Measurements from ENCODE around the gene TRRAP.
"Not testable (repeated sequence)": the region's sequence is repeated elsewhere in the genome, so short reads cannot be mapped to it uniquely, and the experiment has no call there.

Gene TRRAP

DNA sequence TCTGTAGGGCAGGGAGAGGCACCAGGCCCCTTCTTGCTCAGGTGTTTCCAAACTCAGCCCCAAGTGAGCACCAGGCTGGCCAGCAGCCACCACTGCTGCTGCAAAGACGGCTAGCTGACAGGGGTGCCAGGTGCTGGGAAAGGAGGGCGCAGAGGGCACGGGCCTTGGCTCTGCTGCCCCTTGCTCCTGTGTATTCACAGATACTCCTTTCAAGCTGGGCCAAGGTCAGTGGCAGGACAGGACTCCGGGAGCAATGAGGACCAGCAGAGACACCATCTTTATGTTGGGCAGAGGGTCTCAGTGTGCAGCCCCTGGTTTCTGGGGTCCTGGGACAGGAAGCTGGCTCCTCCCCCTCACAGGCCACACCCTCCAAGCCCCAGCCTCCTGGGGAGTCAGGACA lies 155.4 kb downstream of the TRRAP start:
- no peak for DNase-seq

DNA sequence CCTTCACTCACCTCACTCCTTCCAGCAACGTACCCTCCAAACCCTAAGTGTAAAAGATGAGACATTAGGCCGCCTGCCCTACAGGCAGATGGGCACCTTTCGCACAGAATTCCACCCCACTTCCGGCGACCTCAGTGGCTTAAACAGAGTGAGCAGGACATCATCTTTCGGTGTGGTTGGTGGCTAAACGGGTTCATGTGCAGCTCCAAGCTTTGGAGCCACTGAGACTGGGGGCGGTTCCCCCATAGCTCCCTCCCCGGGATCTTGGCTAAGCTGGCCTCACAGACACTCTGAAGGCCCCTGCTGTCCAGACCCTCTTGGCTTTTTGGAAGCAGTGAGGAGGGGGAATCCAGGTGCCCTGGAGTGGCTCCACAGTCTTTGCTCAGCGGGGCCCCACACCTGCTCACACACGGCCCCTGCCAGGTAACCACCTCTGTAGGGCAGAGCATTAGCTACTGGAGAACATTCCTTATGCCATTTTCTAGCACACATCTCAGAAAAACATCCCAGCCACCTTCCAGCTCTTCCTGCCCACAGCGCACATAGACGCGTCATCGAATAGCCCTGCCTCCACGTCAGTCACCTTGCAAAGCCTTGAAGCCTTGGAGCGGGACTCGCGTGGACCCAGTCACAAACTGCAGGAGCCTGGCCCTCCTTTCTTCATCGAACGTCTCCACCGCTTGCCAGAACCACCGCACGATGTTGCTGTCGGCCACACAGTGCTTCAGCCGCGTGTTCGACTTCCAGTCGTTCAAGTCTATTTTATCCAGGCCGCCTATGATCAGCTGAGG lies 156.8 kb downstream of the TRRAP start:
- no peak for DNase-seq

GRCh38 chr7:99035723-99036545 lies 157.6 kb downstream of the TRRAP start:
- DNase-seq, result no peak

DNA sequence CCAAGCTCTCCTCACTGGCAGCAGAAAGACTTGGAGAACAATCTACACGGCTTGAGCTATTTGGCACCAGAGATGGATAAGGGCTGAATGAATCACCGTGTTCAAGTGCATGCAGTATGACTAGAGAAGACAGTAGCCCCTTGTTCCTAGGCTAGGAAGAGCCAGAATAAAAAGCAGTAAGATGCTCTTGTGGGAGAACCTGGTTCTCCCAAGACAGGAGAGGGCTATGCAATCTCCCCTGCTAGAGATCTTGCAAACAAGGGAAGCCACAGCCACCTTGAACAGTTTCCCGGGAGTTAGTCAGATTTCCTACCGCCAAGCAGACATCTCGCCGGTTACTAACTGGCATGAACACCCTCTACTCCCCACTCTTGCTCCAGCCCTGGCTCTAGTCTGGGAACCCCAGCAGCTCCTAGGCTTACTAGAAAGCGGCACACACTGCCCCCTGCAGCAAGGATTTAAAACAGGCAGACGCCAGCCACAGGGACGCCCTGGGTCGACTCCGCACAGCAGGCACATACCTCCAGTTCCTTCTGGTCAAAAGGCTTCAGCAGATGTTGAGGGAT lies 158.3 kb downstream of the TRRAP start:
- no peak for DNase-seq

GRCh38 chr7:99037327-99037940 lies 159.1 kb downstream of the TRRAP start:
- no peak for DNase-seq

DNA sequence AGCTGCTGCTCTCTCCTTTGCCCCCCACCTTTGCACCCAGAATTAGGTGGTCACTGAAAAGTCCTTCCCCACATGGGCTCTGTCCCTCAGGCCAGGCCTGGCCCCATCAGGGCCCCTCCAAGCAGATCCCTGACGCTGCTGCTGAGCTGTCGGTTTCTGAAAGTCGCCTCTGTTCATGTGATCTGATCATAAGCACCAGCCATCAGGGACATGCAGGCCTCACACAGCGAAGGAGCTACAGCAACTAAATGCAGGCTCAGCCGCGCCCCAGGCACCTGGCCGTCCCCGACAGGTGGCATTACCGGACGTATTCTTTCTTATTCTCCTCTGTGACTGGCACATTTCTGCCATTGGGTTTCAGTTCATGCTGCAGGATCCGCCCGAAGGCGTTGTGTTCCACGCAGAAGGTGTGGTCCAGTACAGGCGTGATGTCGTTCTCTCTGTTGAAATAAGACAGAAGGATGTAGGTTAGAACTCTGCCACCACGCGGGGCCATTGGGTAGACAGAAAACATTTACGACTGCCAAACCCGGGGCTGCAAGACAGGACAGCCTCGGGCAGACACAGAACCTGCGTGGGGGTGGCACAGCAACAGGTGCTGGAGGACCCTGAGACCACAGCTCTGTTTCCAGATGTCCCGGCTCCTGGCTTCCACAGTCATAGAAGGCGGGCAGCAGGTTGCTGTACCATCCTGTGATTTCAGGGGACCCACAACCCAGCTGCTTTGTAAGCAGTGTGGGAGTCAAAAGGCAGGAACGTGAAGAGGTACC lies 159.9 kb downstream of the TRRAP start:
- DNase-seq, result no peak

- DNase-seq, result no peak
Observed at GRCh38 chr7:99039384-99039891, 161.1 kb downstream of the TRRAP start.

DNA sequence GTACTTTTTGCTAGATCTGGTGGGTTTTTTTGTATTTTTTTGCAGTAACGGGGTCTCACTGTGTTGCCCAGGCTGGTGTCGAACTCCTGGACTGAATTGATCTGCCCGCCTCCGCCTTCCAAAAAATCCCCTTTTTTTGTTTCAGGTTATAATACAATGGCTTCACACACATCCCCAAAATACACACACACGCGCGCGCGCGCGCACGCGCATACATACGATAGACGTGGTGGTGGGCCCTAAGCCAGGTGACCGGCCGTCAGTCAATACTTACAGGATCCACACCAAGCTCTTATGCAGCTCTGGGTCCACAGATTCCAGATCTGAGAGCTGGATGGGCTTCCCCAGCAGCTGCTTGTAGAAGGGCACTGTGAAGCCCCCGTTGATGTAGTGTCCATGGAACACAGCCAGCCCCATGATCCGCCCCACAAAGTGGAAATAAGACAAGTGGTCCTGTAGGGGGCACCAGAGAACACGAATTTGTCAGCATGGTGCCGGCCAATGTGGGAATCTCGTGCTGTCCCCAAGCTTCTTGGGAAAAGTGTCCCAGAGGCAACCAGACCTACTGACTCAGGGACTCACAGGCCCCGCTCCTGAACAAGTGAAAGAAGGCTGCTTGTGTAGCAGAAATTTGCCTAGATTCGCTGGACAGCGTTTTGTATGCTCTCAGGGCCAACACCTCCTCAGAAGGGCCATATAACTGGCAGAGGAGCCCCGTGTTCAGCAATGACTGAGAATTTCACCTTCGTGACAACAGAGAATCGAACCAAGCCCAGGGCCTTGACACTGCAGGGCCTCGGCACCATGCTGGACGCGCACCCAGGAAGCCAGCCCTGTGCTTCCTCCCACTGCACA lies 162.0 kb downstream of the TRRAP start:
- DNase-seq, result peak; percentile 80

DNA sequence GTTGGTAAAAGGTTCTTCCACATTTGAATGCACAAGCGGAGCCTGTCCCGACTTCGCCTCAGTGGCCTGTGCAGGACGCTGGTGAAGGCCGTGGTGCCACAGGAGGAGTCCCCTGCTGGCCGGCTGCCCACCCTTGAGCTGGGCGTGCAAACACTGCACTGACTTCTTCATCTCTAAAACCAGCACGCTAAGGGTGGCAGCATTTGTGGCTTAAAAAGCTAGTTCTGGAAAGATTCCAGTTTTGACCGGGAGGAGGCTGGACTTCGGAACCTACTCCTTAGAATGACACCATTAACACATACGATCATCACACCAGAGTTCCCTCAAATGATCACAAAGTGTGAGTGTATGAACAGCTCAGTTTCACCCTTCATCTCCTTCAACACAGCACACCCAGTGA lies 163.2 kb downstream of the TRRAP start:
- DNase-seq, result no peak

GRCh38 chr7:99042957-99043356 lies 164.6 kb downstream of the TRRAP start:
- DNase-seq, result no peak

DNA sequence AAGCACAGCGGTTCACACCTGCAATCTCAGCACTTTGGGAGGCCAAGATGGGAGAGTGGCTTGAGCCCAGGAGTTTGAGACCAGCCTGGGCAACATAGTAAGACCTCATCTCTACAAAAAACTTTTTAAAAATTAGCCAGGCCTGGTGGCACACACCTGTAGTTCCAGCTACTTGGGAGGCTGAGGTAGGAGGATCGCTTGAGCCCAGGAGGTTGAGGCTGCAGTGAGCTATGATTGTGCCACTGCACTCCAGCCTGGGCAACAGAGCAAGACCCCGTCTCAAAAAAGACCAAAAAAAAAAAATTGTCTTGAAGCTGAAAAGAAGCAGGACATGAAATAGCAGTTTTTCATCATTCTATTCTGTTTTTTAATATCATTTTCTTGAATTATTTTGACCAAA lies 166.5 kb downstream of the TRRAP start:
- not testable (repeated sequence) for DNase-seq

DNA sequence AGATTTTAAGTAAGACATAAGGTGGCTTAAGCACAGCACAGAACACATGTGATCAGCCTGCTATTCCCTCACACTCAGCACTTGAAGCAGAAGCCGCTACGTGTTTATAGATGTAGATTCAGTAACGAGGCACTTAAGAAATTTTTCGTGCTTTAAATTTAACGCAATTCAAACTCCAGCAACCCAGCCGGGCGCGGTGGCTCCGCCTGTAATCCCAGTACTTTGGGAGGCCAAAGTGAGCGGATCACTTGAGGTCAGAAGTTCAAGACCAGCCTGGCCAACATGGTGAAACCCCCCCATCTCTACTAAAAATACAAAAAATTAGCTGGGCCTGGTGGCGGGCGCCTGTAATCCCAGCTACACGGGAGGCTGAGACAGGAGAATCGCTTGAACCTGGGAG lies 167.9 kb downstream of the TRRAP start:
- not testable (repeated sequence) for DNase-seq

DNA sequence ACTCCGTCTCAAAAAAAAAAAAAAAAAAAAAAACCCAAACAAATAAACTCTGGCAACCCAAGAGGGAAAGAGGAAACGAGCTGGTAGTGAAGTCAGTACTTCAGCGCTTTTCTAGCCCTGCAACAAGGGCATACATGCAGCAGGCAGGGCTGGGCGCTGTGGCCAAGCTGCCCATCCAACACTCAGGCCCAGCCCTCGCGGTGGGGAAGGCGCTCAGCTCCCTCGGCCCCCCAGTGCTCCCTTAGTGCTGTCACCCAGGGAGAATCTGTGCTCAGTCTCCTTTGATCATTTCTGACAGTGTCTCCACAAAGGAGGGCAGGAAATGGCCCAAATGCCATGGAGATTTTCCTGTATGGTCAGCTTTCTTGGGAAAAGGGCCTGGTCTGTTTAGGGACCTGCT lies 168.4 kb downstream of the TRRAP start:
- DNase-seq, result no peak

- DNase-seq, result no peak
Observed at GRCh38 chr7:99047526-99048077, 169.3 kb downstream of the TRRAP start.

DNA sequence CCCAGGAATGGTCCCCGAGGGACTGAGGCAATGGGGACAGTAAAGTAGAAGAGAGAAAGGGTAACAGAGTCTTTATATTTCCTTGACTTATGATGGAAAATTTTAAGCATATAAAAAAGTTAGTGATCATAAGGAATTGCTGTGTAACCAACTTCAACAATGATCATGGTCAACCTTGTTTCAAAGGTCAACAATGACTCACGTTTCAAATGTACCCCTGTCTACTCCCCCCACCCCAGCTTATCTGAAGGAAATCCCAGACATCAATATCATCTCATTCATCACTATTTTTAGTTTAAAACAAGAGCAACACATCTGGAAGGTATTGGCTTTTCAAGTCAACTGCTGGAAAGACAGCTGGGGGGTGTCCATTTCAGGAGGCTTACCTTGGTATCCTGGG lies 172.6 kb downstream of the TRRAP start:
- DNase-seq, result no peak

DNA sequence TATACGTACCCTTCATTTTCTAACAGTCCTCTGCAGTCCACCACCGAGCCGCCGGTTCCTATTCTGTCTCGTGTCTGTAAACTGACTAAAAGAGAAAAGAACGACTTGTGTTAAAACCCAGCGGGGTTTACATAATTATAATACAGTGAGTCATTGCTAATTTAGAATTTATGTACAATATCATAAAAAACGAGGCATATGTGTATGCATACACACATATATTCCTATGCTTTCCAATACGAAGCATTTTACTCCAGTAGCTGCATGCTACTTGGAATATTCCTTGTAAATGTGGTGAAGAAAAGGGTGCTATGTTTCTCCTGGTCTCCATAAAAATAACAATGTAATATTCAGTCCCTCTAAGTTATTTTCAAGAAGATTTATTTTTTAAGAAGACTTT lies 176.4 kb downstream of the TRRAP start:
- no peak for DNase-seq

DNA sequence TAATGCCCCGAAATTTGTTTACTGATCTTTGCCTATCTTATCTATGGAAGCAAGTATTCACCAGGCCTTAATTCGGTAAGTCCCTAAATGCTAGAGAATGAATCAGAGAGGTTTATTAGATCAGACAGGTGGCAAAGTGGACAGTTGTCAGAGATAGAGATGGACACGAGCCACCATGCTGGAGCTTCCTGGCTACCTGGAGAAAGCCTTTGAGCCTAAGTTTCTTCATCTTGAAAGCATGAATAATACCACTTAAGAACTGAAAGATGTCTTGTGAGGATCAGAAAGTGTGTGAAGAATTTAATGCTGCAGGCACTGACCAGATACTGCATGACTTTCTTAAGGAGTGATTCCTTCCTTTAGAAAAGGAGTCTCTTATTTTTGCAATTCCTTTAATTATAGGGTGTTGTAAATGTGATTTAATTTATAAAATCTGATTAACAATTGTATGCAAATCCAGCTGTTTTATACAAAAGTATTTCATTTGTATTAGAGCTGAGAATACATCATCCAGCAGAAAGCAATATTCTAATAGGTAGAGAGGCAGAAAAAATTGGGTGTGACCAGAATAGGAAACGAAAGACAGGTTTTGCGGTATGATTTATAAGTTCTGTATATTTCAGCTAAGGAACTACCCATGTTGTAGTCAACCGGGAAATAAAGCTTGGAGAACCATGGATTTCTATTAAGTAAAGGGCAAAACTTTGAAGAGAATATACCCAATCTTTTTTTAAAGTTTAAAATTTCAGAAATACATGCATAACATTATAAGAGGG lies 182.9 kb downstream of the TRRAP start:
- DNase-seq, result no peak
